AG08395 (cell line): ENCODE measurements around the gene COPRS.

ENCODE experiments used
- DNase-seq: peaks from one replicate; pipeline ENCODE4 v3.0.0; 2012; ENCODE audit warnings: mixed read lengths, low spot score

COPRS gene

GRCh38 chr17:31807846-31808245 lies 51.2 kb downstream of the COPRS start:
- no peak for DNase-seq

- DNase-seq: no peak
Measured at GRCh38 chr17:31806921-31807320, 52.1 kb downstream of the COPRS start.

- no peak for DNase-seq
Measured at GRCh38 chr17:31803494-31804213, 55.4 kb downstream of the COPRS start.

- no peak for DNase-seq
Measured at GRCh38 chr17:31802502-31802901, 56.5 kb downstream of the COPRS start.
